Daoy (cell line): Measurements from ENCODE around the gene UNC5B. TPM values are rescaled to one million over a fixed set of nuclear protein-coding genes. Genes with fewer than 3 reads are reported as not detected.

ENCODE experiments used
- DNase-seq: peaks from one replicate; pipeline ENCODE4 v3.0.0-alpha.2; 2015; ENCODE audit warnings: low read depth
- total RNA-seq: library from RNA; depleted of rRNA; stranded (reverse); fragments of >200 nt; shearing (Covaris generic); gene quantifications from 2 replicates; pipeline ENCODE4 v1.2.3, GENCODE V29; 2014

Gene UNC5B
- total RNA-seq, 1 experiment from 2014 or later: 6.0 TPM

GRCh38 chr10:71297343-71297742 is 85.0 kb downstream of the UNC5B start:
- no peak for DNase-seq

- DNase-seq: no peak
Measured at GRCh38 chr10:71299071-71299785, 86.9 kb downstream of the UNC5B start.

- no peak for DNase-seq
Measured at GRCh38 chr10:71300555-71301370, 88.4 kb downstream of the UNC5B start.

GRCh38 chr10:71301371-71301916 is 89.1 kb downstream of the UNC5B start:
- no peak for DNase-seq

- DNase-seq: no peak
Measured at GRCh38 chr10:71302451-71302850, 90.1 kb downstream of the UNC5B start.

- peak; percentile 30 for DNase-seq
Measured at GRCh38 chr10:71302874-71303568, 90.7 kb downstream of the UNC5B start.

GRCh38 chr10:71303569-71303907 is 91.2 kb downstream of the UNC5B start:
- no peak for DNase-seq

GRCh38 chr10:71304914-71305313 is 92.5 kb downstream of the UNC5B start:
- no peak for DNase-seq

GRCh38 chr10:71306979-71307378 is 94.6 kb downstream of the UNC5B start:
- DNase-seq: no peak

GRCh38 chr10:71307469-71308085 is 95.2 kb downstream of the UNC5B start:
- DNase-seq: no peak

- no peak for DNase-seq
Measured at GRCh38 chr10:71308244-71308643, 95.9 kb downstream of the UNC5B start.

- no peak for DNase-seq
Measured at GRCh38 chr10:71308985-71309384, 96.6 kb downstream of the UNC5B start.

- DNase-seq: no peak
Measured at GRCh38 chr10:71309919-71310318, 97.5 kb downstream of the UNC5B start.

GRCh38 chr10:71312220-71312619 is 99.8 kb downstream of the UNC5B start:
- DNase-seq: no peak

- DNase-seq: no peak
Measured at GRCh38 chr10:71312811-71313789, 100.7 kb downstream of the UNC5B start.

GRCh38 chr10:71314028-71314693 is 101.8 kb downstream of the UNC5B start:
- DNase-seq: peak; percentile 32

GRCh38 chr10:71314694-71315225 is 102.4 kb downstream of the UNC5B start:
- DNase-seq: no peak

GRCh38 chr10:71316056-71316785 is 103.9 kb downstream of the UNC5B start:
- DNase-seq: no peak

- no peak for DNase-seq
Measured at GRCh38 chr10:71316786-71317160, 104.4 kb downstream of the UNC5B start.
